ENCODE measurements around the gene TRAK1.

Gene TRAK1

DNA sequence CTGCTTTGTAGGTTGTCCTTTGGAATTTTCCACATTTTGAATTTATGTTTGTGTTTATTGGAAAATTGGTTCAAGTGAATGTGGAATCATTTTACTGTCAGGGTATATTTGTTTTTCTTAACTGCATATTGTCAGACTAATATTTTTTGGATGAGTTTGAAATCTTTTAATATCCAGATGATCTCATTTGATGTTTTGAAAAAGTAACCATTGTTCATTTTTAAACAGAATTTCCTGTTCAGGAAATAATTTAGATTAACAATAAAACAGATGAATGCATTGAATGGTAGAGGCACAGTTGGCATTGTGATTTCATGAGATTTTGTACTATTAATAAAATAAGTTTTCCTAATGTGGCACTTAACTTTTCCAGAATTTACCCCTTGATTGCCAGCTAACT lies 15.5 kb downstream of the TRAK1 start:
- DNase-seq (ENCODE audit: low read depth), result no peak
- no peak overlapping the region for H3K4me3 ChIP-seq (ENCODE audit: low read length)
- no peak for TF ChIP-seq CTCF (conservative IDR thresholded peaks at IDR 0.05; ENCODE audit: low read depth, low read length)

GRCh38 chr3:42110631-42111030 lies 19.5 kb downstream of the TRAK1 start:
- no peak for TF ChIP-seq CTCF (conservative IDR thresholded peaks at IDR 0.05; ENCODE audit: low read depth, low read length)
- no peak overlapping the region for H3K4me3 ChIP-seq (ENCODE audit: low read length)
- DNase-seq (ENCODE audit: low read depth), result no peak

DNA sequence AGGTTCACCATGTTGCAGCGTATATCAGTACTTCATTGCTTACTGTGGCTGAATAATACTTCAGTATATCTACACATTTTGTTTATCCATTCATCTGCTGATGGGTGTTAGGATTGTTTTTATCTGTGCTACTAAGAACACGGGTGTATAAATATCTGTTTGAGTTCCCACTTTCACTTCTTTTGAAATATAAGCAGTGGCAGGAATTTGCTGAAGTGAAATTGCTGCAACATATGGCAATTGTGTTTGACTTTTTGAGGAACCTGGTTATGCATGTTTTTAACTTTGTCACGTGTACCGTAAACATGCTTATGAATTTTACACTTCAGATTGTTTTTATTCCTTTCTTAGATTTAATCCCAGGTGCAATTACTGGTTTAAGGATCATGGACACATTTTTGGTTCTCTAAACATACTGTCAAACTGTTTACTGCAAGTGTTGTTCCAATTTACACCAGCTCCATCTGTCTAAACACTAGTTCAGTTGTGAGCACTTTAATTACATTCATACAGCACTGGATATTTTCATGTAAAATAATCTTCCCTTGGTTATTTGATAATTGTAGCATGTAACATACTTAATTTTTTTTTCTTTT lies 23.1 kb downstream of the TRAK1 start:
- no peak for TF ChIP-seq CTCF (conservative IDR thresholded peaks at IDR 0.05; ENCODE audit: low read depth, low read length)

DNA sequence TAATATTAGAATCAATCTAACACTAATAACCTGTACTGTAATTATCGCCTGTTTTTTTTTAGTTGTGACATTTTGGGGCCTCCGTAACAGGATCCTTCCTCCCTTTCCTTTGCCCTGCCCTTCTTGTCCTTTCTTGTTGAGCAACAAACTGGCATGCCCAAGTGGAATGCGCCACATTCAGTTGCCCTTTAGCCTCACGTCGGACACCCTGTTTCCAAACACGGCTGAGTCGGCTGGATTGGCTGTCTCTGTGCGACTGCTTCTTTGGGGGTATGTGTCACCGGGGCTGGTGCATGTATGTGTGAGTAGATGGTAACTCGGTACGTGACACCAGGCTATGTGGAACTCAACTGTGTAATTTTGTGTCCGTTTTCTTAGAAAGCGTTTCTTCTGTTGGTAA lies 24.1 kb downstream of the TRAK1 start:
- DNase-seq (ENCODE audit: low read depth), result no peak
- H3K4me3 ChIP-seq (ENCODE audit: low read length), result no peak overlapping the region
- TF ChIP-seq CTCF (conservative IDR thresholded peaks at IDR 0.05; ENCODE audit: low read depth, low read length), result no peak

More for the DNA sequence above, 23.1 kb downstream of the TRAK1 start:
- H3K4me3 ChIP-seq (ENCODE audit: low read length), result no peak overlapping the region
- no peak for DNase-seq (ENCODE audit: low read depth)

DNA sequence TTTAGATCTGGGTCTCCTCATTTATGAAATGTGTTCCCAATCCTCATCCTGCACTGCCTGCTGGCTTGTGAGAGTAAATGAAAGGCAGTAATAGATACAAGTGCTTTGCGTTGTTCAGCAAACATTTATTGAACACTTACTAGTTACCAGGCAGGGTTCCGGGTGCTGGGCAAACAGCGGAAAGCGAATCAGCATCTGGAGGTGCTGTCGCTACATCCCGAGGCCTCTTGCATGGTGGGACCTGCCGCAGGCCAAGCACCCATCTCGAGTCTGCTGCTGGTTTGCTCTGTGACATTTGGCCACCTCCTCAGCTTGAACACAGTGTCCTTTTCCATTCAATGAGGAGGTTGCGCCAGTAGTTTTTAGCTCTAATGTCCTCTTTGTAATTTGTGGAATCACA lies 24.8 kb downstream of the TRAK1 start:
- TF ChIP-seq CTCF (conservative IDR thresholded peaks at IDR 0.05; ENCODE audit: low read depth, low read length), result no peak
- DNase-seq (ENCODE audit: low read depth), result no peak
- no peak overlapping the region for H3K4me3 ChIP-seq (ENCODE audit: low read length)

- TF ChIP-seq CTCF (conservative IDR thresholded peaks at IDR 0.05; ENCODE audit: low read depth, low read length), result no peak
- H3K4me3 ChIP-seq (ENCODE audit: low read length), result no peak overlapping the region
- DNase-seq (ENCODE audit: low read depth), result no peak
Observed at GRCh38 chr3:42116466-42116865, 25.3 kb downstream of the TRAK1 start.

GRCh38 chr3:42117175-42118008 lies 26.2 kb downstream of the TRAK1 start:
- peak; percentile 72 for TF ChIP-seq CTCF (conservative IDR thresholded peaks at IDR 0.05; ENCODE audit: low read depth, low read length)
- H3K4me3 ChIP-seq (ENCODE audit: low read length), result no peak overlapping the region
- no peak for DNase-seq (ENCODE audit: low read depth)

Data from retinal pigment epithelial cell (primary cell).